ENCODE measurements around the gene DCLRE1C. TPM values are rescaled to one million over a fixed set of nuclear protein-coding genes. Genes with fewer than 3 reads are reported as not detected.
"Not testable (repeated sequence)": the region's sequence is repeated elsewhere in the genome, so short reads cannot be mapped to it uniquely, and the experiment has no call there.

Gene DCLRE1C
- 10 to 100 TPM in 3 of 4 donors, 1 to 10 TPM in 1; 8.2 to 15.6 (median 11.4) TPM for total RNA-seq

DNA sequence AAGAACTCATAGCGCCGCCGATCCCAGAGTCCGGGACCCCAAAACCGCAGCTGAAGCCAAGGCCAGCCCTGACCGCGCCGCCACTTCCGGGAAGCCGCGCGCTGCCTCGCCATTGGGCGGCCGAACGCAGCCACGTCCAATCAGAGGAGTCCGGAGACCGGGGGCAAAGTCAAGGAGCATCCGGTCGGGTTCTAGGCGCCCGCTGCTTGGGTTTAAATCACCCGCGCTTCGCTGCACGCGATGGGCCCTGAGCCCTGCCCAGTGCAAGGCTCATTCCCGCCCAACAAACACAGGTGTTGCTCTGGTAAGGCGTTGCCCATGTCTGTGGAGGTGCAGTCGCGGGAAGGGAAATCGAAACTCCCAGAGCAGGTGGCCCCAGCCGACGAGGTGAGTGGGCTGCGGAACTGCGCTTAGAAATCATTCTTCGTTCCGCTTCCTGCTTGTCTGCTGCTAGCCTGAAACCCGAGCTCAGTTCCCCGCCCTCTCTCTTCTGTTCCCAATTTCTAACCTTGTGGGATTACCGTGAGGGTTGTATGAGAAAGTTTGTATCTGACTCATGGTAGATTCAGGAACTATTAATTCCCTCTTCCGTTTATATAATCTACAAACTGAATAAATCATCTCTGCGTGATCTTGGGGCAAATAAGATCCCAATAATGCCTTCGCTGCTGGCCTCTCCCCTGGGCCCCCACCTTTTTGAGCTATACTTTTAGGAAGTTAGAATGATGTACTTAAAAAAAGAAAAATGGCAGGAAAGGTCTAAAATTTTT is at the start of gene DCLRE1C:
TSS of gene DCLRE1C (minus strand) at position 96 of the 770 bp plus-strand sequence. CDS start at position 10, 86 bp downstream.
- intact Hi-C loops (cut with DNase I): loop anchor here (10.0 kb wide), 2 partner anchors 79 to 141 kb away; partner anchors contain the start of genes RPP38 and SUV39H2
- Histone ChIP-seq H3K9me3 (no peaks in the 10 kb centered on the region), H3K27me3 (no peaks in the 10 kb centered on the region), H3K4me1 (peaks cover 17 to 57% (median 23%) of the 10 kb centered on the region in 3 donors), H3K27ac (peak within 1 kb of the TSS; percentile 93 to 97 (median 96)), H3K36me3 (peaks cover 0 to 3% (median 0%) of the 10 kb centered on the region in 3 donors), H3K4me3 (peak within 1 kb of the TSS; percentile 64 to 96 (median 87))
- DNase-seq: peak; percentile 60
- 0 to 1% methylated on average over 15 to 16 of the region's 45 CpGs for WGBS, 2 donors
- TF ChIP-seq POLR2A (IDR thresholded peaks at IDR 0.05): peak in 2 of 4 donors; percentile 50 to 60
- TF ChIP-seq, protein P1, sequence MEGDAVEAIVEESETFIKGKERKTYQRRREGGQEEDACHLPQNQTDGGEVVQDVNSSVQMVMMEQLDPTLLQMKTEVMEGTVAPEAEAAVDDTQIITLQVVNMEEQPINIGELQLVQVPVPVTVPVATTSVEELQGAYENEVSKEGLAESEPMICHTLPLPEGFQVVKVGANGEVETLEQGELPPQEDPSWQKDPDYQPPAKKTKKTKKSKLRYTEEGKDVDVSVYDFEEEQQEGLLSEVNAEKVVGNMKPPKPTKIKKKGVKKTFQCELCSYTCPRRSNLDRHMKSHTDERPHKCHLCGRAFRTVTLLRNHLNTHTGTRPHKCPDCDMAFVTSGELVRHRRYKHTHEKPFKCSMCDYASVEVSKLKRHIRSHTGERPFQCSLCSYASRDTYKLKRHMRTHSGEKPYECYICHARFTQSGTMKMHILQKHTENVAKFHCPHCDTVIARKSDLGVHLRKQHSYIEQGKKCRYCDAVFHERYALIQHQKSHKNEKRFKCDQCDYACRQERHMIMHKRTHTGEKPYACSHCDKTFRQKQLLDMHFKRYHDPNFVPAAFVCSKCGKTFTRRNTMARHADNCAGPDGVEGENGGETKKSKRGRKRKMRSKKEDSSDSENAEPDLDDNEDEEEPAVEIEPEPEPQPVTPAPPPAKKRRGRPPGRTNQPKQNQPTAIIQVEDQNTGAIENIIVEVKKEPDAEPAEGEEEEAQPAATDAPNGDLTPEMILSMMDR (IDR thresholded peaks at IDR 0.05): peak in 1 of 6 experiments; percentile 7

DNA sequence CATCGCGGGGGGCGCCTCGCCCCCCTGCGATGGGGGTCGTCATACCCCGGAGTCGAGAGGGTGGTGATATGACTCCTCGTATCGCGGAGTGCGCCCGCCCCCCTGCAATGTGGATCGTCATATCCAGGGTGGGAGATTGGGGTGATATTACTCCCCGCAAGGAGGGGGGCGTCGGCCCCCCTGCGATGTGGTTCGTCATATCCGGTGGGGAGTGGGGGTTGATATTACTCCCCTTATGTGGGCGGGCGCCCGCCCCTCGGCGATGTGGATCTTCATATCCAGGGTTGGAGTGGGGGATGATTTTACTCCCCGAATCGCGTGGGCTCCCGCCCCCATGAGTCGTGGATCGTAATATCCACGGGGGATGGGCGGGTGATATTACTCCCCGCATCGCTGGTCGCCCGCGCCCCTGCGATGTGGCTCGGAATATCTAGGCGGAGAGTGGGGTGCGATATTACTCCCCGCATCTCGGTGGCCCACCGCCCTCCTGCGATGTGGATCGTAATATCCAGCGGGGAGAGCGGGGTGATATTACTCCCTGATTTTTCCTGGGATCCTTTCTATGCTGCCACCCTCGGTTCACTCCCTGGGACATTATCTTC is 42.2 kb upstream of the DCLRE1C start:
- Histone ChIP-seq H3K36me3 (no peaks in the 10 kb centered on the region), H3K4me3 (peak overlapping the region in 1 of 4 donors; percentile 21), H3K27me3 (peaks cover 0 to 5% (median 0%) of the 10 kb centered on the region in 4 donors), H3K27ac (no peak overlapping the region), H3K4me1 (peaks cover 0 to 23% (median 0%) of the 10 kb centered on the region in 3 donors), H3K9me3 (no peaks in the 10 kb centered on the region)
- DNase-seq: no peak
- intact Hi-C loops (cut with DNase I): no loop called here
- TF ChIP-seq POLR2A (IDR thresholded peaks at IDR 0.05): no peak
- TF ChIP-seq, protein P1 (IDR thresholded peaks at IDR 0.05): no peak
- 74 to 84% methylated on average over 36 to 45 of the region's 50 CpGs for WGBS, 2 donors

DNA sequence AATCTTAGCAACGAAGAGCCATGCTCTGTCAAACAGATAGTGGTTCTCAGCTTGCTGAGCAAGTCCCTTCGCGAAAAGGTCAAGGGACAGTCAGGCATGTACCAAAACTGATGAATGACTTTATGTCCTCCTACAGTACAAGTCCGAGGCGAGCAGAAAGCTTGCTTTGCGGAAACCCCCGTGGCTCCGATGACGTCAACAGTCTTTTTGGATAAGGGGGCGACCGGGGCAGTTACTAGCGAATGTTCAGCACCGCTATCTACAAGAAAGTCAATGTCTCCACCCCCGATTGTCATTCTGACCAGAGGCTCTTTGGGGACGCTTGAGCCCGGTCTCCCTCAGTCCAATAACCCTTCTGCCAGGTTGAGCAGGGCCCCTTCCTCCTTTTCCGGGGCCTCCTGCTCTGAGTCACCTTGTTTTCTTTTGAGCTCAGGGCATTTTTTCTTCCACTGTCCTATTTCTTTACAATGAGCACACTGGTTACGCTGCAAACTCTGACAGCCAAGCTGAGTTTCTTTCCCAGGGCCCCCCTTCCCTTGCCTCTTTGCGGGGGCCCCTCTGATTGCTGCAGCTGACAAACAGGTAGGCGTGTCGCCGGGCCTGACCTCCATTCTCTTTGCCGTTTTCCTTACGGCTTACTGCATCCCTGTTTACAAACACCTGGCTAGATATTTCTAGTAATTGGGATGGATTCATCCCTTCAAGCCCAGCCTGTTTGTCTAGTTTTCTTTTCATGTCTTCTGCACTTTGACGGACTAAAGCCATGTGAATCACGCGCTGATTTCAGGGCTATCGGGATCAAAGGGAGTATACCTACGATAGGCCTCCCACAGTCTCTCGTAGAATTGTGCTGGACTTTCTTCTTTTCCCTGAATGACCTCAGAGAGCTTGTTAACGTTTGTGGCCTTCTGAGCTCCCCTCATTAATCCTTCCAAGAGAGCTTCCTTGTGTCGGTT is 39.9 kb upstream of the DCLRE1C start:
- H3K27me3 ChIP-seq; H3K4me3 ChIP-seq; H3K27ac ChIP-seq; H3K36me3 ChIP-seq; intact Hi-C loops (cut with DNase I); H3K9me3 ChIP-seq; DNase-seq: not testable (repeated sequence)
- WGBS, 2 donors: 64 to 73% methylated on average over 30 to 31 of the region's 32 CpGs
- H3K4me1 ChIP-seq: peaks cover 0 to 29% (median 0%) of the 10 kb centered on the region in 3 donors

DNA sequence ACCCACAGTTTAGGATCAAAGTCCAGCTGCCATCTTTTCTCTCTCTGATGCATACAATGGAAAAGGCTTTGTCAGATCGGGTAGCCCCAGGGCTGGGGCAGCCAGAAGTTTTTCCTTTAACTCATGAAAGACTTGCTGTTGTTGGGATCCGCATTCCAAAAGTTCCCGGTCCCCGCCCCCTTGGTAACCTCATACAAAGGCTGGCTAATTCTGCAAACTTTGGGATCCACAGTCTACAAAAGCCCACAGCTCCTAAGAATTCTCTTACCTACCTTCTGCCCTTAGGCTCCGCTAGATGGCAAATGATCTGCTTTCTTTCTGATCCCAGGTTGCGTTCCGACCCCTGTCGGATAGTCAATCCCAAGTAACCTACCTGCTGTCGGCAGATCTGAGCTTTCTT is 38.4 kb upstream of the DCLRE1C start:
- H3K27ac ChIP-seq; H3K27me3 ChIP-seq; H3K36me3 ChIP-seq; H3K9me3 ChIP-seq; DNase-seq; intact Hi-C loops (cut with DNase I); H3K4me3 ChIP-seq: not testable (repeated sequence)
- H3K4me1 ChIP-seq: peaks cover 0 to 29% (median 0%) of the 10 kb centered on the region in 3 donors
- 80 to 84% methylated on average over 9 of the region's 9 CpGs for WGBS, 2 donors

DNA sequence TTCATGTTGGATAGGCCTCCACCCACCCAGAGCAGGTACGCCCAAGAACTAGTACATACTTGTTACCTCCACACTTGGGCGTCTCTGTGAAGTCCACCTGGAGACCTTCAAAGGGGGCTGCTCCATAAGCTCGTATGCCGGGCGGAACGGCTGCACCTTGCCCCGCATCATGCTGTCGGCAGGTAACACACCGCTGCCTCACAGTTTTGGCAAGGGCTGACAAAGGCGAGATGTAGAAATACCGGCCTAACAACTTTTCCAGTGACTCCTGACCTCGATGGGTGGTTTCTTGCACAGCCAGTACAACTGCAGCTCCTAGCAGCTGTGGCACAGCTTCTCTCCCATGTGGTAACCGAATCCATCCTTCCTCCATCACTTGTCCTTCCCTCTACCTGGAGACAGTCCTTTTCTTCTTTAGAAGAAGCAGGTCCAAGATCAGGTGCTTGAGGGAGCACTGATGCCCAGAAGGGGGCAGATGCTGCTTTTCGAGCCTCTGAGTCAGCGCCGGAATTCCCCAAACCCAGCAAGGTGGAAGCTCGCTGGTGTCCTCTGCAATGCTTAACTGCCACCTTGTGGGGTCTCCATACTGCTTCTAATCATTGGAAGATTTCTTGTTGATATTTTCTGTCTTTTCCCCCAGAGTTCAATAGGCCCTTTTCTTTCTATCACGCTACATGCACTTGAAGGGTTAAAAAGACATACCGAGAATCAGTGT is 37.3 kb upstream of the DCLRE1C start:
- H3K27me3 ChIP-seq; intact Hi-C loops (cut with DNase I); DNase-seq; H3K36me3 ChIP-seq; H3K9me3 ChIP-seq: not testable (repeated sequence)
- Histone ChIP-seq H3K4me3 (peak overlapping the region in 1 of 4 donors; percentile 11), H3K4me1 (peaks cover 0 to 29% (median 0%) of the 10 kb centered on the region in 3 donors), H3K27ac (peak overlapping the region in 1 of 4 donors; percentile 65)
- TF ChIP-seq, protein P1 (IDR thresholded peaks at IDR 0.05): peak in 4 of 6 experiments; percentile 7 to 44 (median 12)
- WGBS, 2 donors: 25 to 26% methylated on average over 7 to 17 of the region's 19 CpGs

DNA sequence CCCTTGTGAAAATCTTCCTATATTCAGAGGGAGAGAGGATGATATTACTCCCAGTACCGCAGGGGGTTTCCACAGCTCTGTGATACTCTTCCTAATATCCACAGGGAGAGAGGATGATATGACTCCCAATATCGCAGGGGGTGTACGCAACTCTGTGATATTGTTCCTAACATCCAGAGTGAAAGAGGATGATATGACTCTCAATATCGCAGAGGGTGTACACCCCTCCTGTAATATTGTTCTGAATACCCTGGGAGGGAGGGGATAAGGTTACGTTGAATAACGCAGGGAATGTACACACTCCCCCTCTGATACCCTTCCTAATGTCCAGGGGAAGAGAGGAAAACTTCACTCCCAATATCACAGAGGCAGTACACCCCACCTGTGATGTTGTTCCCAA is 35.7 kb upstream of the DCLRE1C start:
- H3K4me3 ChIP-seq; DNase-seq; intact Hi-C loops (cut with DNase I); H3K9me3 ChIP-seq; H3K27me3 ChIP-seq; H3K36me3 ChIP-seq; H3K27ac ChIP-seq: not testable (repeated sequence)
- peaks cover 0 to 29% (median 0%) of the 10 kb centered on the region in 3 donors for H3K4me1 ChIP-seq
- 81 to 89% methylated on average over 5 to 6 of the region's 6 CpGs for WGBS, 2 donors
